Choroid plexus epithelial cell (primary cell): ENCODE measurements around the gene NAA10.

Experiments used
- DNase-seq: peaks from one replicate; pipeline ENCODE4 v3.0.0-alpha.2; 2010; ENCODE audit warnings: low read depth
- H3K4me3 ChIP-seq: 2 replicates; pipeline ENCODE4 v1.5.1; 2011; ENCODE audit warnings: low read depth, mild to moderate bottlenecking, control low read depth, low read length, moderate library complexity
- TF ChIP-seq, protein P1 (sequence below): conservative IDR thresholded peaks from 2 replicates; pipeline ENCODE4 v1.5.1; 2011; ENCODE audit warnings: low read depth, mild to moderate bottlenecking, control low read depth, inconsistent platforms, low read length, moderate library complexity

NAA10 gene

DNA sequence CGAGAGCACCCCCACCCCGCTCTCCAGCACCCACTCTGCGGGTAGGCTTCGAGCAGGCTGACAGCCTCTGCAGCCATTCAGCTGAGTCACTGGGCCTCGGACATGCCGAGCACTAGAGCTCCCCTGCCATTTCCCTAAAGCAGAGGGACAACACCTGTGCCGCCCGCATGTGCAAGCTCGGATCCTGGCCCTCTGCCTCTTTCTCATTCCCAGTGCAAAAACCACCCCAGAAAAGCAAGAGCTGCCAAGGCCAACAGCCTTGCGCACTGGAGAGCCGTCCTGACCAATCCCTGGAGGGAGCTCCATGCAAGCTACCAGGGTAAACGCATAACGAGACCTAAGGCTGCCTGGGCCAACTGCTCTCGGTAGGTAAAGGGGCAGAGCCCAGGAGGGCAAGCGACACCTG is 31.4 kb upstream of the NAA10 start:
- H3K4me3 ChIP-seq, result no peak overlapping the region
- TF ChIP-seq, protein P1, sequence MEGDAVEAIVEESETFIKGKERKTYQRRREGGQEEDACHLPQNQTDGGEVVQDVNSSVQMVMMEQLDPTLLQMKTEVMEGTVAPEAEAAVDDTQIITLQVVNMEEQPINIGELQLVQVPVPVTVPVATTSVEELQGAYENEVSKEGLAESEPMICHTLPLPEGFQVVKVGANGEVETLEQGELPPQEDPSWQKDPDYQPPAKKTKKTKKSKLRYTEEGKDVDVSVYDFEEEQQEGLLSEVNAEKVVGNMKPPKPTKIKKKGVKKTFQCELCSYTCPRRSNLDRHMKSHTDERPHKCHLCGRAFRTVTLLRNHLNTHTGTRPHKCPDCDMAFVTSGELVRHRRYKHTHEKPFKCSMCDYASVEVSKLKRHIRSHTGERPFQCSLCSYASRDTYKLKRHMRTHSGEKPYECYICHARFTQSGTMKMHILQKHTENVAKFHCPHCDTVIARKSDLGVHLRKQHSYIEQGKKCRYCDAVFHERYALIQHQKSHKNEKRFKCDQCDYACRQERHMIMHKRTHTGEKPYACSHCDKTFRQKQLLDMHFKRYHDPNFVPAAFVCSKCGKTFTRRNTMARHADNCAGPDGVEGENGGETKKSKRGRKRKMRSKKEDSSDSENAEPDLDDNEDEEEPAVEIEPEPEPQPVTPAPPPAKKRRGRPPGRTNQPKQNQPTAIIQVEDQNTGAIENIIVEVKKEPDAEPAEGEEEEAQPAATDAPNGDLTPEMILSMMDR, result no peak
- DNase-seq, result no peak

DNA sequence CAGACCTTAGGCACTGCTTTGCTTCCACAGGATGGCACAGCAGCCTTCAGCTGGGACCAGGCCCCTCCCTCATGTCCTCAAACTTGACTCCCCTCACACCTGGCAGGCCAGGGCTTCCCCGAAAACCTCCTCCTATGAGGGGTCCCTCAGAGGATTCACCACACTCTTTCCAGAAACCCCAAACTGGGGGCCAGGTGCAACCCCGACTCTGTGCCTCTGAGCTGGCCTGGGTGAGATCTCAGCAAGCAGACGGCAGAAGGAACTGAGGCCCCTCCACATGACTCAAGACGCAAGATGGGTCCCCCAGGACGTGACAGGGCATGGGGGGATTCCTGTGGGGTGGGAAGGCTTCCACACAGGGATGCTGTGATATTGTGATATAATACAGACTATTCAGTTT is 30.6 kb upstream of the NAA10 start:
- no peak for DNase-seq
- TF ChIP-seq, protein P1, result no peak
- no peak overlapping the region for H3K4me3 ChIP-seq

DNA sequence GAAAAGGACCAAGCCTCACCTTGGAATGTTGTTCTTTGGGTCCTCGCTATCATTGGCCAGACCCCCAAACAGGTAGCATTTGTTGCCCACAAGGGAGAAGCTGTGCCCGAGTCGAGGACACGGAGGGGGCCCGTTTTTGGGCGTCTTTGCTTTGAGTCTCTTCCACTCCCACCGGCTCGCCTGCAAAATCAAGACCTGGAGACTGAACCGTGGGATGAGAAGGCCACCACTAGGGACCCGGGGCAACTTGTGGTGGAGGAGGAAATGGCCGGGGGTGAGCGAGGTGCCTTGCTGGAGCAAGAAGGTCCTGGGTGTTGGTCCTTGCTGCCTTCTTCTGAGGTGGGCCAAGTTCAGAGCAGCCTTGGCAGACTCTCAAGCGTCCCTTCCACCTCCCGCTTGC is 29.3 kb upstream of the NAA10 start:
- DNase-seq, result no peak
- TF ChIP-seq, protein P1, result no peak
- no peak overlapping the region for H3K4me3 ChIP-seq

DNA sequence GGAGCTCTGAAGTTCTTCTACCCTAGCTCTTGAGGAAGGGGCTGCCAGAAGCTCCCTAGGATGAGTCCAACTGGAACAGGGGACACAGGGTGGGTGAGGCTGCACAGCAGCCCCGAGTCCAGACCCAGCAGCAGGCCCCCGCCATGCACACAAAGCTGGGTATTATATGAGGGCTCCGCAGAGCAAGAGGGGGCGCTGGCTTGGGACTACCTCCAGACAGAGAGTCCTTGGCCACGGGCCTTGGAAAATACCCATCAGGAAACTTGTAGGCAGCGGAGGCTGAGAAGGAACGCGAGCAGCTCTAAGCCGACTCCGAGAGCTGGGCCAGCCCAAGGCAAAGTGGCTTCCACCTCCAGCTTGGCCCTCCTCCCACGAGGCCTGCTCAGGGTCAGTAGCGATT is 28.7 kb upstream of the NAA10 start:
- TF ChIP-seq, protein P1, result no peak
- no peak for DNase-seq
- H3K4me3 ChIP-seq, result no peak overlapping the region

DNA sequence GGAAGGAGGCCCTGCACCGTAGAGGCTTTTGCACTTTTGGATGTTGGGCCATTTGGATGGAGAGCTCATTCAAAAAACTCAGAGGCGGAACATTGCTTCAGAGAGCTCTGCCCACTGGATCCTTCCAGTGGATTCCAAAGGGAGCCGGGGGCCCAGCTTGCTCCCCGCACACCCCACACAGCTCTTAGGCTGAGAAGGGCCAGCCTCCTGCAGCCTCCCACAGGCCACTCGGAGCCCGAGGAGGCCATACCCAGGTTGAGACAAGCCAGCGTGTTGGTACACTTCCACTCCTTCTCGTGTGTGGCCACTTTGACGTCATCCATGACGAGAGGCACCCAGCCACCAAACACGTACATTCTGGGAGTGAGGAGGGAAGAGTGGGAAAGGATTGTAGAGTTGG is 26.5 kb upstream of the NAA10 start:
- H3K4me3 ChIP-seq, result no peak overlapping the region
- TF ChIP-seq, protein P1, result no peak
- no peak for DNase-seq

DNA sequence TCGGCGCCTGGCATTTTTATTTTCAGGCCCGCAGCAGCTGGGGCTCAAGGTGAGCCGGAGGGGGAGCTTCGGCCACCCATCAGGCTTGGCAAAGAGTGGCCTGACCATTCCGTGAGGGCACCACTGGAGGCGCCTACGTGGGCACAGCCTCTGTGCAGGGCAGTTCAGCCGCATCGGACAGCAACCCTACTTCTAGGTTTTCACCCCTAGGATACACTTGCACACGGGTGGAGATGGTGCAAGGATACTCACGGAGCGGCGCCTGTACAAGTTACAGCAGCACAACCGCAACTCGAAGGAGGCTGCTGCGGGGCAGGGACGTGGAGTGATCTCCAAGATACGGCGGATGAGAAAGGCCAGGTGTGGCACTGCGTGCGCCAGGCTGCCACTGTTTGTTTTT is 25.9 kb upstream of the NAA10 start:
- no peak overlapping the region for H3K4me3 ChIP-seq
- DNase-seq, result no peak
- TF ChIP-seq, protein P1, result no peak

DNA sequence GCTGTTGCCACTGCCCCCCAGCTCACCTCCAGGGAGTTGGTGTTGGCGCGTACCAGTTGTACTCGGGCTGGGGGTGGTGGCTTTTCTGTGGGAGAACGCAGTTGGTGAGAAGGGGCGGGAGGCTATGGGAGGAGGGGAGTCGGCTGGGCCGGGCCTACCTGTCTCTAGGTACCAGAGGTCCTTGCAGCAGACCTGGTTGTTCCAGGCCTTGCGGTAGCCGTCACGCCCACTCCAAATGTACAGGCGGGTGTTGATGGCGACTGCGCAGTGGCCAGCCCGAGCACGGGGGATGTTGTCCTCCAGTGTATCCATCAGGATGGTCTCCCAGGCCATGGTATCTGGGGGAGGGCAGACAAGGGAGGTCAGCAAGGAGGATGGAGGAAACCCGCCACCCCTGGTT is 25.2 kb upstream of the NAA10 start:
- TF ChIP-seq, protein P1, result no peak
- no peak for DNase-seq
- no peak overlapping the region for H3K4me3 ChIP-seq
